GM12801 (cell line): ENCODE data around the gene MGP.

ENCODE experiments used
- CTCF ChIP-seq: IDR thresholded peaks from one replicate; pipeline ENCODE4 v1.5.1; 2011; ENCODE audit warnings: control low read depth; ENCODE audit not compliant: insufficient read length; ENCODE audit errors: extremely low read depth

MGP gene

GRCh38 chr12:14846042-14846587, 39.5 kb downstream of the MGP start:
- TF ChIP-seq CTCF, result no peak

- no peak for TF ChIP-seq CTCF
Measured at GRCh38 chr12:14845350-14845750, 40.3 kb downstream of the MGP start.

- no peak for TF ChIP-seq CTCF
Measured at GRCh38 chr12:14844401-14844800, 41.3 kb downstream of the MGP start.

- no peak for TF ChIP-seq CTCF
Measured at GRCh38 chr12:14843425-14843887, 42.2 kb downstream of the MGP start, which contains the start of gene ART4. Gene ART4, minus strand, starts transcription at chr12:14843526. Its CDS starts 413 bp downstream, at chr12:14843113.

GRCh38 chr12:14842315-14842714, 43.3 kb downstream of the MGP start:
- no peak for TF ChIP-seq CTCF

GRCh38 chr12:14841761-14842160, 43.9 kb downstream of the MGP start:
- TF ChIP-seq CTCF, result no peak

- TF ChIP-seq CTCF, result no peak
Measured at GRCh38 chr12:14840616-14841015, 45.0 kb downstream of the MGP start.
